ENCODE results near the gene TPCN2.

TPCN2 gene

GRCh38 chr11:69114811-69115523 is 66.2 kb downstream of the TPCN2 start:
- DNase-seq, result no peak

GRCh38 chr11:69115586-69116560 is 67.1 kb downstream of the TPCN2 start:
- DNase-seq, result no peak

- DNase-seq, result no peak
These were observed 67.9 kb downstream of the TPCN2 start for GRCh38 chr11:69116671-69117070.

- DNase-seq, result no peak
These were observed 70.5 kb downstream of the TPCN2 start for GRCh38 chr11:69119190-69119589.

- DNase-seq, result no peak
These were observed 71.6 kb downstream of the TPCN2 start for GRCh38 chr11:69120096-69120875.

- DNase-seq, result no peak
These were observed 72.3 kb downstream of the TPCN2 start for GRCh38 chr11:69121021-69121420.

- no peak for DNase-seq
These were observed 73.0 kb downstream of the TPCN2 start for GRCh38 chr11:69121621-69122325.

GRCh38 chr11:69122326-69122629 is 73.5 kb downstream of the TPCN2 start:
- no peak for DNase-seq

- no peak for DNase-seq
These were observed 74.1 kb downstream of the TPCN2 start for GRCh38 chr11:69122630-69123431.

GRCh38 chr11:69123593-69124545 is 75.1 kb downstream of the TPCN2 start:
- no peak for DNase-seq

GRCh38 chr11:69125861-69126260 is 77.1 kb downstream of the TPCN2 start:
- no peak for DNase-seq

- DNase-seq, result no peak
These were observed 77.6 kb downstream of the TPCN2 start for GRCh38 chr11:69126286-69126685.

GRCh38 chr11:69127081-69127850 is 78.5 kb downstream of the TPCN2 start:
- DNase-seq, result no peak

- no peak for DNase-seq
These were observed 79.2 kb downstream of the TPCN2 start for GRCh38 chr11:69127884-69128283.

- no peak for DNase-seq
These were observed 80.3 kb downstream of the TPCN2 start for GRCh38 chr11:69129053-69129452.

- no peak for DNase-seq
These were observed 80.9 kb downstream of the TPCN2 start for GRCh38 chr11:69129647-69130046.

GRCh38 chr11:69130654-69131053 is 81.9 kb downstream of the TPCN2 start:
- no peak for DNase-seq

- no peak for DNase-seq
These were observed 82.4 kb downstream of the TPCN2 start for GRCh38 chr11:69131121-69131566.

- no peak for DNase-seq
These were observed 83.0 kb downstream of the TPCN2 start for GRCh38 chr11:69131644-69132300.

All from bone marrow (tissue), 2 donors.